Right lobe of liver (tissue), 4 donors: ENCODE results near the gene NLRP12.
"Not testable (repeated sequence)": the region's sequence is repeated elsewhere in the genome, so short reads cannot be mapped to it uniquely, and the experiment has no call there.

Experiments
- CTCF ChIP-seq, 4 donors: fragments of 200-600 bp in 3 of 4; fragments of 450-650 bp in 1 of 4; IDR thresholded peaks; one replicate each; pipeline versions ENCODE4 v1.5.1 to v1.8.0; 2016 to 2022; ENCODE audit warnings: antibody characterized with exemption in 4 of 4, mild to moderate bottlenecking in 2 of 4
- POLR2A ChIP-seq: fragments of 450-650 bp; IDR thresholded peaks from one replicate; pipeline ENCODE4 v1.6.1; 2017; ENCODE audit warnings: antibody characterized with exemption, mild to moderate bottlenecking
- donor health status: DM: no; HTN: no; CAD: no.
- donor health status: DM: no; HTN: no; CAD: no.
- donor health status: DM: no; HTN: yes; CAD: no.

GRCh38 chr19:53832861-53833260 is 8.7 kb upstream of the NLRP12 start:
- TF ChIP-seq POLR2A; CTCF (IDR thresholded peaks at IDR 0.05): not testable (repeated sequence)
